Suppressor macrophage treated with lipopolysaccharide for 4 hours (primary cell): ENCODE data around the gene PYY.
"Not testable (repeated sequence)": the region's sequence is repeated elsewhere in the genome, so short reads cannot be mapped to it uniquely, and the experiment has no call there.

Experiments
- DNase-seq: peaks from one replicate; pipeline ENCODE4 v3.0.0-alpha.2; 2020

Gene PYY

DNA sequence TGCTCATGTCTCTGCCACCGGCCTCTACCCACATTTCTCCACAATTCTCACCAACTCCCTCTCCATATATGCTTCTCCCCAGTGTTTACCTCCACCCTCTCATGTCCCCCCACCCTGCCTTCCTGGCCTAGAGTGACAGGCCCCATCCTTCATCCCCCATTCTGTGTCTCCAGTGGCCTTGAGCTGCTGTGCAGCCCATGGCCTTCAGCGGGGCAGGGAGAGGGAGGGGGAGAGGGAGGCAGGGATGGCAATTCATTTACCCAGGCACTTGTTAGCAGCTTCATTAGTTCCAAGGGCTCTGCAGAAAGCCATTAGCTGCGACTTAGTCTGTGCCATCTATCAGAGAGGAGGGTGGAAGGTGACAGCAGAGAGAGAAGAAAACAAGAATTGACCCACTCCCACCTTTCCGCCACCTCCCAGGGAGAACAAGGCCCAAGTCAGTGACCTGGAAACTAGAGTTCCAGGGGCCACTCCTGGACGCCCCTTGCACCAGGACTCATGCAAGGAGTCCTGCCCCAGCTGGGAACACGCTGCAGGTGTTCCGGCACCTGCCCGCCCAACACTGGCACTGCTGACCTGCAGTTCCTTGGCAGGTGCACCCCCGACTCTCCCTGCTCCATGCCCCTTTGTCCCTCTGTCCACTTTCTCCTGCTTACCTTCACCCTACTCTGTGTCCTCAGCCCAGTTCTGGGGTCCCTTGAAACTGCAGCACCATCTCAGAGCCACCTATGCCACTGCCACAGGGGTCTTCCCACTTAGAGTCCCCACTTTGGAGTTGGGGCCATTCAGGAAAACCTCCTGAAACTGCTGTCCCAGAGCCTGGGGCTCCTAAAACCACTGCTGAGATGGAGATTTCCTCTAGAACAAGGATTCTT is 23.5 kb upstream of the PYY start:
- no peak for DNase-seq

DNA sequence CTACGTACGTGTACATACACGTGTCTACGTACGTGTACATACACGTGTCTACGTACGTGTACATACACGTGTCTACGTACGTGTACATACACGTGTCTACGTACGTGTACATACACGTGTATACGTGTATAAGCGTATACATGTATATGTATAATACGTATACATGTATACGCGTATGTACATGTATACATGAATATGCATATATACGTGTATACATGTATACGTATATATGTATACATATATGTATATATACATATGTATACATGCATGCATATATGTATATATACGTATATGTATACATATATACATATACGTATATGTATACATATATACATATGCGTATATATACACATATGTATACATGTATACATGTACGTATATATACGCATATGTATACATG is 22.2 kb upstream of the PYY start:
- no peak for DNase-seq

DNA sequence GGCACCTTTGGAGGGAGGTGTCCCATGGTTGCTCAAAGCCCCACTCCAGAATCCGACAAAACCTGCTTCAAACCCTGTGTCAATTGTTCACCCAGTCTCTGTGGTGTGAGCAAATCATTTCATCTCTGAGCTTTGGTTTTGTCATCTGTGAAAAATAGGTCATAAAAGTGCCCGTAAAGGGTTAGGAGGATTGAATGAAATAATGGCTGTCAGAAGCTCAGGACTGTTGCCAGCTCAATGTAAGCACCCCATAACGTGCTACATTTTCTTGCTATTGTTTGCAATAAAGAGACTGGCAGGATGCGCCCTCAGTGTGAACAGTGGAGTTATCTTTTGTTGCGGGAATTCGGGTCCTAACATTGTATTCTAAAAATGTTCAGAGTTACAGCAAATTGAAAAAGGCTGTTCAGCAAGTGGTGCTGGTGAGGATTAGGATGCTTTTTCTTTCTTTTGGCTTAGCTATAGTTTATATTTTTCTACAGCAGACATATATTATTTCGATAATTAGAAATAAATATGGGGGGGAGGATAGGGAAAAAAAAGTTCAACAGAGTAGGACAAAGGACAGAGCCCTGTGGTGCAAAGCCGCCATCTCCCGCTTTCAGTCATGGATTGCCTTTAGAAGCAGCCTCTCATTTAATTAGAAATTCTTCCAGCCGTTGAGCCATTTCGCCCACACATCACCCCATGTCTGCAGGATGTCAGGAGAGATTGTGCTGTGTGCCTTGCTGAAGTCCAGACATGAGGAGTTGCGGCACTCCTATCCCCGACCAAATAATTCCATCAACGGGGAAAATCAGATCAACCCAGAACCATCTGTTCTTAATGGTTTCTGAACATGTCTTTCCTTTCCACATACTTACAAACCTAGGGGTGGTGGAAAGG is 20.9 kb upstream of the PYY start:
- DNase-seq: no peak

DNA sequence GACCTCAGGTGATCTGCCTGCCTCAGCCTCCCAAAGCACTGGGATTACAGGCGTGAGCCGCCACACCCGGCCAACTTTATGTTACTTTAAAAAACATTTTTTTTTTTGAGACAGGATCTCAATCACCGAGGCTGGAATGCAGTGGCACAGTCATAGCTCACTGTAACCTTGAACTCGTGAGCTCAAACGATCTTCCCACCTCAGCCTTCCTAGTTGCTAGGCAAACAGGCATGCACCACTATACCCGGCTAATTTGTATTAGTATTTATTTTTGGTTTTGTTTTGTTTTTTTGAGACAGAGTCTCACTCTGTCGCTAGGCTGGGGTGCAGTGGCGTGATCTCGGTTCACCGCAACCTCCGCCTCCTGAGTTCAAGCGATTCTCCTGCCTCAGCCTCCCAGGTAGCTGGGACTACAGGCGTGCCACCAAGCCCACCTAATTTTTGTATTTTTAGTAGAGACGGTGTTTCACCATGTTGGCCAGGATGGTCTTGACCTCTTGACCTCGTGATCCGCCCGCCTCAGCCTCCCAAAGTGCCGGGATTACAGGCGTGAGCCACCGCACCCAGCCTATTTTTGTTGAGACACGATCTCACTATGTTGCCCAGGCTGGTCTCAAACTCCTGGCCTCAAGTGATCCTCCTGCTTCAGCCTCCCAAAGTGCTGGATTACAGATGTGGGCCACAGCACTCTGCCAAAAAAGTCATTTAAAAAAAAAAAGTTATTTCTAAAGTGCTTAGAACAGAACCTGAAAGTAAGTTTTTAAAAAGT is 18.9 kb upstream of the PYY start:
- DNase-seq: not testable (repeated sequence)

DNA sequence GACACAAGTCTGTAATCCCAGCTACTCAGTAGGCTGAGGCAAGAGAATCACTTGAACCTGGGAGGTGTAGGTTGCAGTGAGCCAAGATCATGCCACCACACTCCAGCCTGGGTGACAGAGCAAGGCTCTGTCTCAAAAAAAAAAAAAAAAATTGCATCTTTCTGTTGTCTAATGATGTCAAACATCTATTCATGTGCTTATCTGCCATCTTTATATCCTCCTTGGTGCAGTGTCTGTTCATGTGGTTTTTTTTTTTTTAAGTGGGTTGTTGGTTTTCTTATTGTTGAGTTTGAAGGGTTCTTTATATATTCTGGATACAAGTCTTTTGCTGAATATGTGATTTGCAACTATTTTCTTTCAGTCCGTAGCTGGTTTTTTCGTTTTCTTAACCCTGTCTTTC is 17.7 kb upstream of the PYY start:
- not testable (repeated sequence) for DNase-seq

DNA sequence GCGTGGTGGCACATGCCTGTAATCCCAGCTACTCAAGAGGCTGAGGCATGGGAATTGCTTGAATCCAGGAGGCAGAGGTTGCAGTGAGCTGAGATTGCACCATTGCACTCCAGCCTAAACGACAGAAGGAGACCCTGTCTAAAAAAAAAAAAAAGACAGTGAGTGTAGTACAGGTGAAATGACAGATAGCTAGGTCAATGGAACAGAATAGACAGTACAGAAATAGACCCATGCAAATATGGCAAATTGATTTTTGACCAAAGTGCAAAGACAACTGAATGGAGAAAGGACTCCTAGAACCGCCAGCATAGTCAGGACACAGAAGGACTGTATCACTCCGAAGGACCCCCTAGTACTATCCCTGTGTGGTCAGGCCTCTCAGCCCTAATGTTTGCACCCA is 16.6 kb upstream of the PYY start:
- no peak for DNase-seq

DNA sequence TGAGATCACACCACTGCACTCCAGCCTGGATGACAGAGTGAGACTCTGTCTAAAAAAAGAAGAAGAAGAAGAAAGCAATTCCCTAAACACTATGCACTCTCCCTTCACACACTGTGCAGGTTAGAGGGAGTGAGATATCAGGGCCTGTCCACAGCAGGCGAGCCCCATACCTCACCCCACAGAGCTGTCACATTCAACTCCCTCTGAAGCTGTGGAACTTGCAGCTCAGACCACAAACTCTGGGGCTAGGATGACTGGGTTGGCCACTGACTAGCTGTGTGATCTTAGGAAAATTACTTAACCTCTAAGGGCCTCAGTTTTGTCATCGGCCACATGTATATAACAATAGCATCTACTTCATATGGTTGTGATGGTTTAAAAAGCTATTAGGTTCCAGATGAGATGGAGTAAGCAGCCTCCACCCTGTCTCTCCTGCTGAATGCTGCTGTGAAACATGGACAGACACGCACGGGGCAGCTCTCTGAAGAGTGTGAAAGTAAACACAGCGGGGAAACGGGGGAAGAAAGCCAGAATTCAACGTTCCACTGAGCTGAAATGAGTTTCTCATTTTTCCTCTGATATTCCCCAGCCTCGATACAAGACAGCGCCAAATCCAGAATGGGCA is 13.6 kb upstream of the PYY start:
- DNase-seq: no peak

DNA sequence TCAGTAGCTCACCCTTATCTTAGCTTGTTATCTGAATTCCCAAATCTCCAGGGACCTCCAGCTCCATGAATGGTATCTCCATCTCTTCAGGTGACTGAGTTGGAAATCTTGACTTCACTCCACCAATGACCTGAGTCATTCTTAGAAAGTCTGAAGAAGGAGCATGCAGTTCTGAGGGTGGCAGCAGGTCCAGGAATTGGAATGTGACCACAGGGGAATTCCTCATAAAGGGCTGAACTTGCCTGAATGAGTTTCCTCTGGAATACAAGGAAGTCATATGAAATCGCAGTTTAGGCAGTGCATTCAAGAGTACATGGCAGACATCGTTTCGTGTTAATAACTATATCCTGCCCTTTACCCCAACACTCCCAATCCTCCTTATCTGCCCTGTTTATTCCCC is 12.5 kb upstream of the PYY start:
- no peak for DNase-seq

DNA sequence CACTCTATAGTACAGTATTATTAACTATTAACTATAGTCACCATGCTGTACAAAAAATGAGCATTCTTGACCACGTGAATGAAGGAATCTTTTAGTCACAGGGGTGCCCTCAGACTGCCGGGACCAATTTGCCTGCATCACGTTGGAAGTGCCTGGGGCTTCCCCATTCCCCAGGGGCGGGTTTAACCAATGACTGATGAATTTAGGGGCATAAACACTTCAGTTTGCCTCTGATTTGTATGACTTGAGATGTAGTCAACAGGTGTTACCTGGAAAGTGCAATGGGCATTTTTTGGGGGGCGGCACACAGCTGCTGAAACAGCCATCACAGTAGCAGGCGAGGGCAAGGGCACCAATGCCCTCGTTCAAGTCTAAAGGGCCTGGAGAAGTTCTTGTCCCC is 8.7 kb upstream of the PYY start:
- DNase-seq: no peak

DNA sequence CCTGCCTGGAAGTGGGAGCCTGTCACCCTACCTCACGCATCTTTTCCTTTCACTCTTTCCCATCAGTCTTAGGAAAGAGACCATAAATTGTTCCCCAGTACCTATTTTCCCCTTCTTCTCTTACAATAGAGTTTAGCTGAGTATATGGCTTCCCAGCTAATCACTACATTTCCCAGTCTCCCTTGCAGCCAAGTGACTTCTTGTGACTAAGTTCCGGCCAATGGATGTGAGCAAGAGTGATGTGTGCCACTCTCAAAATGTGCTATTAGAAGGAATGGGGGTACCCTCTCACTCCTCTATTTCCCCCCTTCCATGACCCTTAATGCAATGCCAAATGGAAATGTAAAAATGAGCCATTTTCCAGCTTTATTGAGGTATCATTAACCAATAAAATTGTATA is 8.2 kb upstream of the PYY start:
- no peak for DNase-seq

DNA sequence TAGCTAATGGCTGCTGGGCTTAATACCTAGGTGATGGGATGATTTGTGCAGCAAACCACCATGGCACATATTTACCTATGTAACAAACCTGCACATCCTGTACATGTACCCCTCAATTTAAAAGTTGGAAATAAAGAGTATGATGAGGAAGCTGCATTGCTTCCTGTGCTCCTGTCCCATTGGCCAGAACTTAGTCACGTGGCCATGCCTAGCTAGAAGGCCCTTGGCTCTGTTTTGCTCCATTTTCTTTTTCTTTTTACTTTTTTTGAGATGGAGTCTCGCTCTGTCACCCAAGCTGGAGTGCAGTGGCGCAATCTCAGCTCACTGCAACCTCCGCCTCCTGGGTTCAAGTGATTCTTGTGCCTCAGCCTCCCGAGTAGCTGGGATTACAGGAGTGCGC is 7.6 kb upstream of the PYY start:
- DNase-seq: not testable (repeated sequence)

DNA sequence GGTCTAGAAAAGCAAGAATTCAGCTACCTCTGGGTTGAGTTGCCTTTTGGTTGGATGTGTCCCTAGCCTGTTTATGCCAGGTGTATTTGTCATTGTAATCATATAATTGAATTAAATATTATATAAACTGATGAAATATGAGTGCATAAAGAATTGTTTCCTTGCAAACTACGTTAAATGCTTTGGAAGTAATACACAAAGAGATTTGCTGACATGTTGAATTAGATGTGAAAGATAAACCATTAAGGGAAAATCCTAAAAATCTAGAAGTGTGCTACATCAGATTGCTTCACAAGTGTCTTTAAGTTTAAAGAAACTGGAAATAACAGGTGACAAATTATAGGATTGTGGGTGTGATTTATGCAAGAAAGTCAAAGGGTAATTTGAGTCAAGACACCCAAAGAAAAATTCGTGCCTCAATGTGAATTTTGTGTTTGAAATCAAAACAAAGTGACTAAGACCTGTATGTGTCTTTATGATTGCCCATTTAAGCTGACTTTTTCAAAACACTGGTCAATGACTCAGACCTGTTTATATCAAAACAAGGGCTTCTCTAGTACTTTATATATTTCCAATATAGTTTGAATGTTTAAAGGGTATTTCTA is 5.1 kb upstream of the PYY start:
- DNase-seq: no peak

DNA sequence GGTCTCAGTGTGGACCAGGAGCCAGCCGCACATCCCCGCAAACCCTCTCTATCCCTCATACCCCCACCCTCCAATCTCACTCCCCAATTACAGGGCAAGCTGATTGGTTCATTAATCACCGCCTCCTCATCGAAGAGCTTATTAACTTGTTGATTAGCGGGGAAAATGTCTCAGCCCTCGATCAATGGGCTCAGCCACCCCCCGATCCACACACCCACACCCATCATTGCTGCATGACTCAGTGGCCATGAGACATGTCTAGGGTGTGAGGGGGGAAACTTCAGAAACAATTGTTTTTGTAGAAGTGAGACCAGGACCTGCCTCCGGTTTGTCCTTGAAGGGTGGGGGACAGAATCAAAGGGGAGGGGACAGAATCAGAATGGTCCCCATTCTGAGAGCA is 2.5 kb upstream of the PYY start:
- DNase-seq: no peak

DNA sequence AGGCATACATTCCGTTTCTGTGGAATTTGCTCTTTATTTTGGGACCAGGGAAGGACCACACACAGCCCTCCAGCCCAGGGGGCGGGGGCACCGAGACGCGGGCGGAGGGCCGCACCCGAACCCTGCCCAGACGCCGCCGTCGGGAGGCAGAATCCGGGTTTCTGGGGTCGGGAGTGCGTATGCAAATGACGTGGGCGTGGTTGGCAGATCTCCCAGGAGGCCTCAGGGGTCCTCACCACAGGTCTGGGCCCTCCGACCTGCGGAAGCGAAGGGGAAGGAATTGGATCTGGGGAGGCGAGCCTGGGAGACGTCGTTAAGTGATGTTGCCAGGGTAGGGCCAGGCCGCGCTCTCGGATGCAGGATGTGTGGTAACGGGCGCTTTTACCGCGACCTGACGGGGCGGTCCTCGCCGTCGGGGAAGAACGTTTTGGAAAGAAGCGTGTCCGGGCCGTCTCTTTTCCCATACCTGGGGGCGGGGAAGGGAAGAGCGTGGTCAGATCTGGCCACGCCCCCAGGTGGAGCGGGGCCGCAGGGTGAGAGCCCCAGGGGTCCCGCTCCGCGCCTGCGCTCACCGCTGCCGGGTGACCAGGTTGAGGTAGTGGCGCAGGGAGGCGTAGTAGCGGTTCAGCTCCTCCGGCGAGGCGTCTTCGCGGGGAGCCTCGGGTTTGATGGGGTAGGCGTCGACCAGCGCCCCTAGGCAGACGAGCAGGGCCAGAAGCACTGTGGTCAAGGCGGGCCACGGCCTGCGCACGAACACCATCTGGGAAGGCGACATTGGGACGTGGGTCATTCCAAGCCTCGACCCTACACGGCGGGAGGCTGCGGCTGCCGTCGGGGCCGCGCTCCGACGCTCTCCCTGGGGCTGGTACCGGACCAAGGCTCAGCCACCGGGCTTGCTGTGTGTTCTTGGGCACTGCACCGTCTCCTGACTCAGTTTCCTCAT is 745 bp downstream of the PYY start:
- no peak for DNase-seq

DNA sequence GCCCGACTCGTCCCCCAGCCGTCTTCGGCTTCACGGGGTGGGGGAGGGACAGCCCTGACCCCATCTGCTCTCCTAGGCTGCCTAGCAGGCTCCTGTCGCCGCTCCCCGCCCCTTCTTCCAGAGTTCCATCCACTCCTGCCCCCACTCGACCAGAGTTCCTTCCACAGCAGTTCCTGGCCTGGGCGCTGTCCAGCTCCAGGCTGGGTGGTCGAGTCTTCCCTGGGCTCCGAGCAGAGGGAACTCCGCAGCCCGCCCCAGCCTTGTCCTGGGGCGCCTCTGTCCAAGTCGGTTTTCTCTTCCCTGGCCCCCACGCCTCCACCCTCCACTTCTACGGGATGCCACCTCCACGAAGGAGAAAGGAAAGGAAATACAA is 1.4 kb downstream of the PYY start:
- no peak for DNase-seq

DNA sequence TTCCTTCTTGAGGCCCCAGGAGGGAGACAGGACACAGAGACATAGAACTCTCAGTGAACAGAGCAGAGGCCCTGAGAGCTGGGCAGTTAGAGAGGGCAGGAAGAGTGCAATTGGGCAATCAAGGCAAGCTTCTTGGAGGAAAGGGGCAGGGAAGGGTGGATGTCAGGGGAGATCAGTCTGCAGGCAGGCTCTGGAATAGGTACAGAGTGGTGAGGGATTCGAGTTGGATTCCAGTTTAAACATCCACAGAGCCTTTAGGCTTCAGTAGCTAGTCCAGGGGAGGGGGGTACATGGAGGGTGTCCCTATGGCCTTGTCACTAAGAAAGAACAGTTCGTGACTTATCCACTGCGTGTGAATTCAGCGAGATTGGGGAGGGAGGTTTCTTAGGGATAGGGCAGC is 2.0 kb downstream of the PYY start:
- no peak for DNase-seq

DNA sequence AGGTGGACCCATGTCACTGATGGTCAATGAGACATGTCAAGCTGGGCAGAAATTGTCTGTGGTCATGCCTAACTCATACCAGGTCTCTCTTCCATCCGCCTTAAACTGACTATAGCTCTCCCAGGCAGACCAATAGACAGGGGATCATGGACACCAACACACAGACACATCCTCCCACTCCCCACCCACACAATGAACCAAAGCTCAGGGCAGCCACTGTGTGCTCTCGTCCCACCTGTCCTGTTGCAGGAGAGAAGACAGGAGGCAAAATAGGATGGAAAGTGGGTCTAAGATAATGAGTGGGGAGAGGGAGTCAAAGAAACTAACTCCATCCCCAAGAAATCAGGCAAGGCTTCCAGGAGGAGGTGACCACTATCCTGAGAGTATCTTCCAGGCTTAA is 3.2 kb downstream of the PYY start:
- DNase-seq: no peak

DNA sequence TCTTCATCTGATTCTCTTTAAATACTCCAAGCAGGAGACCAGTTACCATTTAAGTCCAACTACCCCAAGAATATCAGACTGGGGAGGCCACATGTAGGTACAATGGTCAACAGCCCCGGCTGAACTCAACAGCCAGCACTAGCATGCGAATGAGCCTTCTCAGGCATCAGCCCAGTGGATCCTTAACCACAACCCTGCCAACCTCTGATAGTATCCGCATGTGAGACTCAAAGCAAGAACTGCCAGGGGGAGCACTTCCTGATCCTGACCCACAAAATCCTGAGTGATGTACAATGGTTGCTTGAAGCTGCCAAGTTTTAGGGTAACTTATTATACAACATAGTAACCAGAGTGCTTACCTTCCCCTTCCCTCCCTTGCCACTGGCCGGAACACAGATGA is 4.0 kb downstream of the PYY start:
- no peak for DNase-seq

DNA sequence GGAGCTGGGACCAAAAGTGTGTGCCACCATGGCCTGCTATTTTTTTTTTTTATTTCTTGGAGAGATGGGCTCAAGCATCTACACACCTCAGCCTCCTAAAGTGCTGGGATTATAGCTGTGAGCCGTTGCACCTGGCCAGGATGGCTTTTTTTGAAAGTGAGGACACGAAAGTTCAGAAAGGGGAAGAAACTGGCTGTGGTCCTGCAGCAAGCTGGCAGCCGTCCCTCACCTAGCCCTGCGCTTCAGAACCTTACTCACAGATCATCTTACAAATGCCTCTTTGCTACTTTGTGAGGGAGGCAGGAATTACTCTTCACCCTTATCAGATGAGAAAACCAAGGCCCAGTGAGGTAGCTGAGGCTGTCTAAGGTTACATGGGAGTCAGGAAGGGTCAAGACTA is 7.0 kb downstream of the PYY start:
- no peak for DNase-seq

DNA sequence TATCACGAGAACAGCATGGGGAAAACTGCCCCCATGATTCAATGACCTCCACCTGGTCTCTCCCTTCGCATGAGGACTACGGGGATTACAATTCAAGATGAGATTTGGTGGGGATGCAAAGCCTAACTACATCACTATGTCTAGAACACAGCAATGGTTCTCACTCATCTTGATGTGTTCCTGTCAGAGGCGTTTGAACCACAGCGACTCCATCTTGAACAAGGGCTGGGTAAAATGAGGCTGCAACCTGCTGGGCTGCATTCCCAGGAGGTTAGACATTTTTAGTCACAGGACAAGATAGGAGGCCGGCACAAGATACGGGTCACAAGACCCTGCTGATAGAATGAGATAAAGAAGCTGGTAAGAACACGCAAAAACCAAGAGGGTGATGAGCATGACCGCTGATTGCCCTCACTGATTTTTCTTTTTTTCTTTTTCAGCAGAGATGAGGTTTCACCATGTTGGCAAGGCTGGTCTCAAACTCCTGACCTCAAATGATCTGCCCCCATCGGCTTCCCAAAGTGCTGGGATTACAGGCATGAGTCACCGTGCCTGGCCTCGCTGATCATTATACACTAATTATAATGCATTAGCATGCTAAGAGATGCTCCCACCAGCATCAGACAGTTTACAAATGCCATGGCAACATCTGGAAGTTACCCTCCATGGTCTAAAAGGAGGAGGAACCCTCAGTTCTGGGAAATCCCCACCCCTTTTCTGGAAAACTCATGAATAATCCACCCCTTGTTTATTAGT is 8.5 kb downstream of the PYY start:
- no peak for DNase-seq
